Parietal lobe (tissue), 1 donor: ENCODE measurements around the gene KCNQ2. TPM values are rescaled to one million over a fixed set of nuclear protein-coding genes. Genes with fewer than 3 reads are reported as not detected.

Experiments used
- total RNA-seq: library from RNA; depleted of rRNA; stranded (reverse); fragments of >200 nt; gene quantifications from one replicate; pipeline ENCODE4 v1.2.3, GENCODE V29; 2014

Gene KCNQ2
- total RNA-seq: 250 TPM

DNA sequence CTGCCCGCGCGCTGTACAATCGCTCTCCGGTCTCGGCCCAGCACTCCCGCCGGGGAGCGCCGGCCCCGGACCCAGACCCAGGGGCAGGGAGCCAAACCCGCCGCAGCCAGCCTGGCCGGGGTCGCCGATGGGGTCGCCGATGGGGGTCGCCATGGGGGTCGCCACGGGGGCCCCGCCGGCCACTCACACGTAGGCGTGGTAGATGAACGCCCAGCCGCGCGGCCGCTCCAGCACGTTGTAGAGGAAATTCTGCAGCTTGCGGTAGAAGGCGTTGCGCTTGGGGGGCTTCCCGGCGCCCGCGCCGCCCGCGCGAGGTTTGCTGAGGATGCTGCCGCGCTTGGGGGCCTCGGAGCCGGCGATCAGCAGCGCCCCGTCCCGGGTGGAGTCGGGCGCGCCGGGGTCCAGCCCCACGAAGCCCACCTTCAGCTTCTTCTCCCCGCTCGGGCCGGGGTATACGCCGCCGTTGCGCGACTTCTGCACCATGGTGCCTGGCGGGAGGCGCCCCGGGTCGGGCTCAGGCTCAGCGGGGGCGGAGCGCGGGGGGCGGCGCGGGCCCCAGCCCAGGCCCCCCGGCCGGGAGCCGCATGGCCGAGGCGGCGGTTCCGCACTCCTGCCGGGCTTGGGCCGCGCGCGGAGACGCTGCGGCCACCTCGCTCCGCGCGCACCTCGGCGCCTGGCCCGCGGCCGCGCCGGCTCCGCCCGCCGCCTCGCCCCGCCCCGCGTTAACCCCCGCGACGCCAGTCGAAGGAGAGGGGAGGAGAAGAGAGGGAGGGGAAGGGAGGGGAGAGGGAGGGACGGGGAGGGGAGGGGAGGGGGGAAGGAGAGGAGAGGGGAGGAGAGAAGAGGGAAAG lies at the start of gene KCNQ2:
Gene KCNQ2, minus strand, starts transcription at position 675 of the 851 bp plus-strand sequence. Its CDS starts 192 bp downstream, at position 483.

DNA sequence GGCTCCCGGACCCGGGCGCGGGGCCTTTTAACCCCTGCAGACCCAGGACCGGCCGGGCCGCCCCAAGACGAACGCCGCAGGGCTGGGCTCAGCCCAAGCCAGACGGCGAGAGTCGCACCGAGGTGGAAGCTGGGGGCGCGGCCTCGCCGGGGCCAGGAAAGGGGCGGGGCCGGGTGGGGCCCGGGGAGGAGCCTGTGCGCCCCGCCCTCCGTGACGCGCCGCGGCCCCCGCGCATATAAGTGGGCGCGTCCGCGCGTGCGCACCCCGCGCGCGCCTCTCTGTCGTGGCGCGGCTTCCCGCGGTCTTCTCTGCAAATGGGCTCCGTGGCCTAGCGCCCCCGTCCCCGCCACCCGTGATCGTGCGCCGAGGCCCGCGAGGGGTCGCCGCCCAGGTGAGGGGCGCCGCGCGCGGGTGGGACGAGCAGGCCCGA lies 48.1 kb upstream of the KCNQ2 start, which contains the start of gene PPDPF:
Gene PPDPF, plus strand, starts transcription at position 262 of the 430 bp plus-strand sequence. CDS start 544 bp downstream, outside the sequence.

DNA sequence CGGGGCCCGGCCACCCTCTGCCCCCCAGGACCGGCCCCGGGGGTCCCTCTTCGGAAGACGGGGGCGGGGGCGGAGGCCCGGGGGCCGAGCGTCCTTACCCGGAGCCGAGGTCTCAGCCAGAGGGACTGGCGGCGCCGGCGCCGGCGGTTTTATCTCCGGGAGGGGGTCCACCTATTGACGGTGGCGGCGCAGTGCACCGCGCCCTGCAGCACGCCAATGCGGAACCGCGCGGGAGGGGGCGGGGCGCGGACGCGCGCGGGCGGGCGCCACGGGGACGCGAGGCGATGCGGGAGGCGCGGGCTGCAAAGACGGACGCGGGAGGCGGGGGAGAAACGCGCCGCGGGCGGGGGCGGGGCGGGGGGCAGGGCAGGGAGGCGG lies 26.5 kb upstream of the KCNQ2 start, which contains the start of gene EEF1A2:
Gene EEF1A2, minus strand, starts transcription at position 124 of the 378 bp plus-strand sequence. CDS start 1,320 bp downstream, outside the sequence.

DNA sequence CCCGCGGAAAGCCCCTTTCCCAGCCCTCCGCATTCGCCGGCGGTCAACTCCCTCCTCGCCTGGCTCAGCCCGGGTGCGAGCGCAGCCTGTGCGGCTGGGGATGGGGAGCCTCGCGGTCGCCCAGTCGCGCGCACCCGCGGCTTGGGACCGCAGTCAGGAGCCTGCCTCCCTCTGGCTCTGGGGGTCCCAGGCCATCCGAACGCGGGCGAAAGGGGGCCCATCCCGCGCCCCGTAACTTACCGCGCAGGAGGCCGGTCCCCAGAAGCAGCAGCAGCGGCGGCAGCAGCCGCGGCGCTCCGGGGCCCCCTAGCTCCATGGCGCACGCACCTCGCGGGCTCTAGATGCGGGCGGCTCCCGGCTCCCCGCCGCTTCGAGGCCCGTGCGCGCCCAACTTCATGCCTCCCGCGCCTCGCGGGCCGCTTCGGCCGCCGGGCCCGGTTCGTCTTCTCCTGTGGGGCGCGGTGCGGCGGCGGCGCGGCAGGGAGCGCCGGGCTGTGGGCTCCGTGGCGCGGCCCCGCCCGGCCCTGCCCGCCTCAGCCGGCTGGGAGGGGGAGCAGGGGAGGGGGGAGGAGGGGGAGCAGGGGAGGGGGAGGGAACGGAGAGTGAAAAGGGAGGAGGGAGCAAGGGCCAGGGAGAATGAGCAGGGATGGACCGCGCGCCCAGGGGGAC lies 111.5 kb downstream of the KCNQ2 start, which contains the start of gene CHRNA4:
Gene CHRNA4, minus strand, starts transcription at position 500 of the 669 bp plus-strand sequence. Its CDS starts 184 bp downstream, at position 316.

Other genes with a start within 250 kb of the KCNQ2 start
- not detected for gene BIRC7, start 236.8 kb downstream of the KCNQ2 start, total RNA-seq
- gene NKAIN4, start 218.2 kb downstream of the KCNQ2 start, total RNA-seq: 17.8 TPM
- 58.2 TPM for gene ARFGAP1, start 199.8 kb downstream of the KCNQ2 start, total RNA-seq
- gene COL20A1, start 179.5 kb downstream of the KCNQ2 start, total RNA-seq: 5.0 TPM
- gene CHRNA4, start 111.3 kb downstream of the KCNQ2 start, total RNA-seq: 21.0 TPM
- 281 TPM for gene EEF1A2, start 26.4 kb upstream of the KCNQ2 start, total RNA-seq
- 80.8 TPM for gene PPDPF, start 48.1 kb upstream of the KCNQ2 start, total RNA-seq
- not detected for gene PTK6, start 64.7 kb upstream of the KCNQ2 start, total RNA-seq
- not detected for gene SRMS, start 75.1 kb upstream of the KCNQ2 start, total RNA-seq
- 4.1 TPM for gene FNDC11, start 81.5 kb upstream of the KCNQ2 start, total RNA-seq
- gene HELZ2, start 101.6 kb upstream of the KCNQ2 start, total RNA-seq: 7.8 TPM
- 9.7 TPM for gene GMEB2, start 154.4 kb upstream of the KCNQ2 start, total RNA-seq
- 107 TPM for gene STMN3, start 180.8 kb upstream of the KCNQ2 start, total RNA-seq
- gene RTEL1, start 185.7 kb upstream of the KCNQ2 start, total RNA-seq: 19.1 TPM
- gene TNFRSF6B, start 224.0 kb upstream of the KCNQ2 start, total RNA-seq: 1.3 TPM
- gene ARFRP1, start 235.3 kb upstream of the KCNQ2 start, total RNA-seq: 27.9 TPM
- 15.7 TPM for gene ZGPAT, start 235.4 kb upstream of the KCNQ2 start, total RNA-seq